LNCAP (cell line): Measurements from ENCODE around the gene USP2.

Source experiments
- TF ChIP-seq, protein P1 (sequence below): fragments of 450-650 bp; IDR thresholded peaks from 2 replicates; pipeline ENCODE4 v1.5.1; 2017; ENCODE audit warnings: mild to moderate bottlenecking

USP2 gene

GRCh38 chr11:119341222-119342022 lies 40.1 kb downstream of the USP2 start:
- TF ChIP-seq, protein P1, sequence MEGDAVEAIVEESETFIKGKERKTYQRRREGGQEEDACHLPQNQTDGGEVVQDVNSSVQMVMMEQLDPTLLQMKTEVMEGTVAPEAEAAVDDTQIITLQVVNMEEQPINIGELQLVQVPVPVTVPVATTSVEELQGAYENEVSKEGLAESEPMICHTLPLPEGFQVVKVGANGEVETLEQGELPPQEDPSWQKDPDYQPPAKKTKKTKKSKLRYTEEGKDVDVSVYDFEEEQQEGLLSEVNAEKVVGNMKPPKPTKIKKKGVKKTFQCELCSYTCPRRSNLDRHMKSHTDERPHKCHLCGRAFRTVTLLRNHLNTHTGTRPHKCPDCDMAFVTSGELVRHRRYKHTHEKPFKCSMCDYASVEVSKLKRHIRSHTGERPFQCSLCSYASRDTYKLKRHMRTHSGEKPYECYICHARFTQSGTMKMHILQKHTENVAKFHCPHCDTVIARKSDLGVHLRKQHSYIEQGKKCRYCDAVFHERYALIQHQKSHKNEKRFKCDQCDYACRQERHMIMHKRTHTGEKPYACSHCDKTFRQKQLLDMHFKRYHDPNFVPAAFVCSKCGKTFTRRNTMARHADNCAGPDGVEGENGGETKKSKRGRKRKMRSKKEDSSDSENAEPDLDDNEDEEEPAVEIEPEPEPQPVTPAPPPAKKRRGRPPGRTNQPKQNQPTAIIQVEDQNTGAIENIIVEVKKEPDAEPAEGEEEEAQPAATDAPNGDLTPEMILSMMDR = no peak

DNA sequence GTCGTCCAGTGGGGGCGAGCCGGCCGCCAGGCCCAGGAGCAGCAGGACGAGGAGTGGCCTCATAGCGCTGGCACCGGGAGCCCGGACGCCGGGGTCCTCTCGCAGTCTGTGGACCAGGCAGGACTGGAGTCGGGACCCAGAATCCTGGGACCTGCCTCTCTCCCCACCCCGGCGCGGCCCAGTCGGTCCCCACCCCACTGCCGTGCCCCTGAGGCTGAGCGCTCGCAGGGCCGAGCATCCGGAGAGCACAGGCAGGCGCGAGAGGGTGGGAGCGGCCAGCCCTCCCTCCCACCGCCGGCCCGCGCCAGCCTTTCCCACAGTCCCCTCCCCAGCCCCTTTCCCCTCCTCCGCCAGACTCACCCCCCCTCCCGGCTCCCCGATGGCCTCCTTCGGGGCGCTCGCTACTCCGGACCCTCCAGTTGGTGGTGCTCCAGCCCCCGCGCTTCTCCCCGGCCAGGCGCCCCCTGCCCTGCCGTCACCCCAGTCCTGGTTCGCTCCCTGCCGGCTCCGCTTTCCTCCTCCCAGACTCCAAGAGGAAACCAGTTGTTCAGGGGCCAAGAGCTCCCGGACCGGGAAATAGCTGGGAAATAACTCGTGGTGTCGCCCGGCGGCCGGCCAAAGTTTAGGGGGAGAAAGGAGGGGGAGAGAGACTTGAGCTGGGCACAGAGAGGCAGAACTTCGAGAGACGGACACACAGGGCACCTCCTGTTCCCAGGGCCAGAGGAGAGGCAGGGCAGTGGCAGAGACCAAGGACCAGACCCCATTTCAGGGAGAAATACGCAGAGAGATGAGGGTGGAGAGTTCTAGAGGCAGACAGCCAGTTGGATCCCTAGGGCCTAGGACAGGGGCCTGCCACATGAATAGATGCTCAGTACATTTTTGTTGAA lies 40.9 kb downstream of the USP2 start, which contains the start of gene C1QTNF5:
Gene C1QTNF5, minus strand, starts transcription at position 549 of the 887 bp plus-strand sequence. Its CDS starts 486 bp downstream, at position 63.
- TF ChIP-seq, protein P1 = no peak

GRCh38 chr11:119339589-119340334 lies 41.7 kb downstream of the USP2 start:
- TF ChIP-seq, protein P1 = peak; percentile 92

DNA sequence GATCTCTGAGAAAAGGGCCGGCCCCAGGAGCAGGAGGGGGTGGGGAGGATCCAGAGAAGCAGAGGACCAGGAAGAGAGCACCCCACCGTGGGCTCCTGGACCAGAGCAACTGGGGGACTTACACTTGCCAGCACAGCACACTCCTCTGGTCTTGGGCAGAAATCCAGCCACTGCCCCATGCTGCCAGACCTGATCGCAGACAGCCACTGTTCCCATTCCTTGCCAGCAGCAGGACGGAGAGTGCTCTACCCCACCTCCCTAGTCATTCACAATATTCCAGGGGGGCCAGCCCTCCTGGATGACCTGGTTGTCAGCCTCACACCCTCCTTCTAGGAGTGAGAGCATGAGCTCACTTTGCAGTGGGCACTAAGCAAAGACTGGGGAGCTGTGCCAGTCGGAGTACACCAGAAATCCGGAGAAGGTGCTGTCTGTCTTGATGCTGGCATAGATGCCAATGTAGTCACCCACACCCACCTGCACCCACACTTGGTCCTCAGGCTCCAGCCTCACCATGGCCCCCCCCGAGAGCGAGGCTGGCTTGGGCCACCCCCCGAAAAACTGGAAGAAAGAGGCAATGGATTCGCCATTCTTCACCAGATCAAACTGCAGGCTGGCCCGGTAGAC lies 42.4 kb downstream of the USP2 start:
- TF ChIP-seq, protein P1 = no peak

- TF ChIP-seq, protein P1 = peak; percentile 86
Observed at GRCh38 chr11:119338318-119338890, 43.1 kb downstream of the USP2 start.

GRCh38 chr11:119337581-119338317 lies 43.7 kb downstream of the USP2 start:
- TF ChIP-seq, protein P1 = no peak
